Endothelial cell of umbilical vein (primary cell): ENCODE results near the gene TWIST2. TPM values are rescaled to one million over a fixed set of nuclear protein-coding genes. Genes with fewer than 3 reads are reported as not detected.

ENCODE experiments used
- BruUV-seq: library from RNA; stranded (reverse); fragments of 400-500 nt; replicated peaks from 2 replicates; lab custom pipeline; 2021; lab: Mats Ljungman, UMichigan
- CTCF ChIA-PET: fragments of 300-600, 350-600 bp; sonication (Branson Sonifier 250); formaldehyde crosslinking; loops from one replicate; lab custom pipeline; 2021; ENCODE audit warnings: antibody characterized with exemption, inconsistent platforms; lab: Charles Lee
- POLR2A ChIA-PET: fragments of 300-600, 350-600 bp; sonication (Branson Sonifier 250); formaldehyde crosslinking; loops from one replicate; lab custom pipeline; 2021; ENCODE audit warnings: antibody characterized with exemption, inconsistent platforms; lab: Charles Lee
- DNase-seq: peaks from one replicate; pipeline ENCODE4 v3.0.0-alpha.2; 2011; ENCODE audit warnings: low read depth, low spot score
- FAIRE-seq: peaks from 2 replicates; lab custom pipeline; 2011; peaks lifted over from hg19 to GRCh38; lab: Jason Lieb, UNC
- H2AFZ ChIP-seq: 2 replicates; pipeline ENCODE4 v1.6.0; 2012; ENCODE audit warnings: low read depth, low read length, control low read depth, inconsistent platforms
- H3K27ac ChIP-seq: 2 replicates; pipeline ENCODE4 v1.5.1; 2011; ENCODE audit warnings: low read depth, mild to moderate bottlenecking, control low read depth, low read length, moderate library complexity; ENCODE audit not compliant: insufficient read depth
- H3K27me3 ChIP-seq, 2 experiments: 2 replicates each; pipeline versions ENCODE4 v1.6.0 to v1.6.1; 2011; ENCODE audit warnings: low read length in 2 of 2, mixed read lengths in 1 of 2; ENCODE audit not compliant: control insufficient read depth in 2 of 2, insufficient read depth in 2 of 2
- H3K36me3 ChIP-seq, 2 experiments: 2 replicates in 1 of 2; 3 replicates in 1 of 2; pipeline ENCODE4 v1.5.1; 2011; ENCODE audit warnings: low read length in 2 of 2, mild to moderate bottlenecking in 1 of 2, moderate library complexity in 1 of 2; ENCODE audit not compliant: control insufficient read depth in 2 of 2, insufficient read depth in 2 of 2; ENCODE audit errors: extremely low read depth in 1 of 2
- H3K4me1 ChIP-seq: 3 replicates; pipeline ENCODE4 v1.5.1; 2011; ENCODE audit warnings: mild to moderate bottlenecking, low read length; ENCODE audit not compliant: control insufficient read depth, insufficient read depth; ENCODE audit errors: extremely low read depth
- H3K4me2 ChIP-seq: 2 replicates; pipeline ENCODE4 v1.6.1; 2011; ENCODE audit warnings: low read length, control low read depth, mixed read lengths; ENCODE audit not compliant: insufficient read depth
- H3K4me3 ChIP-seq, 3 experiments: fragments of 200-600 bp in 1 of 3; sonication (generic), shearing (Covaris generic) in 1 of 3; replicated peaks in 1 of 3; 2 replicates each; pipeline ENCODE4 v1.5.1; 2011 to 2016; ENCODE audit warnings: control low read depth in 3 of 3, low read length in 3 of 3, mild to moderate bottlenecking in 2 of 3, inconsistent platforms in 1 of 3, low read depth in 1 of 3, moderate library complexity in 1 of 3; ENCODE audit not compliant: insufficient read depth in 1 of 3
- H3K79me2 ChIP-seq: 2 replicates; pipeline ENCODE4 v1.6.0; 2012; ENCODE audit warnings: low read length, inconsistent platforms; ENCODE audit not compliant: control insufficient read depth, insufficient read depth
- H3K9ac ChIP-seq: replicated peaks from 2 replicates; pipeline ENCODE3; 2011; ENCODE audit warnings: low read length, control low read depth; ENCODE audit not compliant: insufficient read depth; ENCODE audit errors: extremely low read depth
- H3K9me1 ChIP-seq: replicated peaks from 3 replicates; pipeline ENCODE4 v1.6.0; 2011; ENCODE audit warnings: mild to moderate bottlenecking, low read length; ENCODE audit not compliant: control insufficient read depth, insufficient read depth; ENCODE audit errors: extremely low read depth
- H3K9me3 ChIP-seq: replicated peaks from 2 replicates; pipeline ENCODE4 v1.5.1; 2012; ENCODE audit warnings: low read length, inconsistent platforms; ENCODE audit not compliant: control insufficient read depth, insufficient read depth
- H4K20me1 ChIP-seq: replicated peaks from 2 replicates; pipeline ENCODE3; 2011; ENCODE audit warnings: mild to moderate bottlenecking, low read length; ENCODE audit not compliant: control insufficient read depth, insufficient read depth; ENCODE audit errors: extremely low read depth
- EZH2 ChIP-seq: IDR thresholded peaks from 2 replicates; pipeline ENCODE4 v1.6.1; 2012; ENCODE audit warnings: borderline replicate concordance, low read depth, mild to moderate bottlenecking, moderate library complexity, low read length, inconsistent platforms; ENCODE audit not compliant: severe bottlenecking
- FOS ChIP-seq: IDR thresholded peaks from 2 replicates; pipeline ENCODE4 v1.6.1; 2011; ENCODE audit warnings: mild to moderate bottlenecking, low read length, moderate library complexity, borderline replicate concordance; ENCODE audit not compliant: insufficient read depth
- GATA2 ChIP-seq: IDR thresholded peaks from 2 replicates; pipeline ENCODE4 v1.7.0; 2011; ENCODE audit warnings: low read depth, mild to moderate bottlenecking, moderate library complexity, mixed read lengths, low read length; ENCODE audit not compliant: insufficient read length, insufficient read depth
- JUN ChIP-seq: IDR thresholded peaks from 2 replicates; pipeline ENCODE4 v1.6.1; 2011; ENCODE audit warnings: borderline replicate concordance, low read depth; ENCODE audit not compliant: insufficient read length, insufficient read depth
- MYC ChIP-seq: IDR thresholded peaks from one replicate; pipeline ENCODE4 v1.6.1; 2011; ENCODE audit warnings: mild to moderate bottlenecking, low read depth, low read length
- POLR2A ChIP-seq: IDR thresholded peaks from 2 replicates; pipeline ENCODE4 v1.6.1; 2012; ENCODE audit warnings: low read depth, mild to moderate bottlenecking, control low read depth, low read length
- POLR2AphosphoS5 ChIP-seq: IDR thresholded peaks from 2 replicates; pipeline ENCODE4 v1.6.1; 2012; ENCODE audit warnings: low read depth, mild to moderate bottlenecking, control low read depth, low read length, moderate library complexity; ENCODE audit not compliant: insufficient read depth
- dilution Hi-C: fragments of 300-500 bp; cut with MboI; formaldehyde crosslinking; loops from one replicate; pipeline ENCODE4 v1.15.0; 2019; ENCODE audit warnings: low sequenced_read_pairs; ENCODE audit not compliant: extremely low pct_ligation_motif_present
- intact Hi-C: fragments of 100-400 bp; cut with micrococcal nuclease; formaldehyde crosslinking; loops from one replicate; pipeline ENCODE4 v1.10.0; 2022
- polyA plus RNA-seq, 4 experiments: library from polyadenylated mRNA; depleted of rRNA in 3 of 4; stranded (reverse) in 3 of 4; unstranded in 1 of 4; fragments of >200 nt; gene quantifications; 2 replicates each; pipeline versions ENCODE4 v1.2.1 to v1.2.3, GENCODE V29; 2011 to 2012; ENCODE audit warnings: missing spikeins in 1 of 4
- total RNA-seq: library from RNA; stranded (reverse); gene quantifications from 2 replicates; pipeline ENCODE4 v1.2.3, GENCODE V29; 2021
- TF ChIP-seq, protein P1 (sequence below), 2 donors: IDR thresholded peaks; 1 replicate in 1 of 2; 2 replicates in 1 of 2; pipeline ENCODE4 v1.5.1; 2011; ENCODE audit warnings: low read length in 2 of 2, mild to moderate bottlenecking in 2 of 2, moderate library complexity in 2 of 2, control low read depth in 1 of 2, inconsistent platforms in 1 of 2, low read depth in 1 of 2; ENCODE audit not compliant: insufficient read depth in 1 of 2; ENCODE audit errors: extremely low read depth in 1 of 2

TWIST2 gene
- total and polyA plus RNA-seq, 2 donors (not counting 3 experiments of a cell fraction or from before 2014, with no cell fraction given): 2.3 to 3.4 TPM

DNA sequence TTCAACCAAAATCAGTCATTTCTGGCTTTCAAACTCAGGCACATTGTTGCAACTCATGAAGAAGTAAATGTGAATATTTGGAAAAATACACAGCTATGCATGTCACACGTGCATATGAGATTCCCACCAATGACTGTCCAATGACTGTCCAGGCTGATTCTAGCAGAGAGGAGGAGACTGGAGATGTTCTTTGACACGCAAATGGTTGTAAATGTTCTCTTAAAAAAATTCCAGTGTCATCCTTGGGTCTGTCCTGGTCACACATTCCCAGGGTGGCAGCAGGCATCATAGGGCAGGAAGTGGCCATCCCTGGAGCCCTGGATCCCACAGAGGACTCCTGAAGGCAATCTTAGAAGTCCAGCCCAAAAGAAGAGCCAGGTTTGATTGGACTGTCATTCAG, 40.9 kb downstream of the TWIST2 start:
- BruUV-seq: no TSS peak
- H3K27me3 ChIP-seq: no peaks in the 10 kb centered on the region
- H3K4me1 ChIP-seq: no peaks in the 10 kb centered on the region
- H3K9ac ChIP-seq: no peak overlapping the region
- FAIRE-seq (no peak), DNase-seq (no peak)
- no peaks in the 10 kb centered on the region for H4K20me1 ChIP-seq
- H3K4me3 ChIP-seq: no peak overlapping the region
- no peak for TF ChIP-seq GATA2
- TF ChIP-seq, protein P1, sequence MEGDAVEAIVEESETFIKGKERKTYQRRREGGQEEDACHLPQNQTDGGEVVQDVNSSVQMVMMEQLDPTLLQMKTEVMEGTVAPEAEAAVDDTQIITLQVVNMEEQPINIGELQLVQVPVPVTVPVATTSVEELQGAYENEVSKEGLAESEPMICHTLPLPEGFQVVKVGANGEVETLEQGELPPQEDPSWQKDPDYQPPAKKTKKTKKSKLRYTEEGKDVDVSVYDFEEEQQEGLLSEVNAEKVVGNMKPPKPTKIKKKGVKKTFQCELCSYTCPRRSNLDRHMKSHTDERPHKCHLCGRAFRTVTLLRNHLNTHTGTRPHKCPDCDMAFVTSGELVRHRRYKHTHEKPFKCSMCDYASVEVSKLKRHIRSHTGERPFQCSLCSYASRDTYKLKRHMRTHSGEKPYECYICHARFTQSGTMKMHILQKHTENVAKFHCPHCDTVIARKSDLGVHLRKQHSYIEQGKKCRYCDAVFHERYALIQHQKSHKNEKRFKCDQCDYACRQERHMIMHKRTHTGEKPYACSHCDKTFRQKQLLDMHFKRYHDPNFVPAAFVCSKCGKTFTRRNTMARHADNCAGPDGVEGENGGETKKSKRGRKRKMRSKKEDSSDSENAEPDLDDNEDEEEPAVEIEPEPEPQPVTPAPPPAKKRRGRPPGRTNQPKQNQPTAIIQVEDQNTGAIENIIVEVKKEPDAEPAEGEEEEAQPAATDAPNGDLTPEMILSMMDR (IDR thresholded peaks at IDR 0.05; ENCODE audit: extremely low read depth in 1 of 2, insufficient read depth in 1 of 2, low read depth in 1 of 2, low read length in 2 of 2): no peak
- TF ChIP-seq MYC: no peak
- CTCF ChIA-PET: interaction anchor here (1.3 kb wide), 1 partner anchor 14 kb away, joined by 3 read pairs; no protein-coding TSS in a partner anchor
- intact Hi-C loops (no loop called here), dilution Hi-C loops (no loop called here)
- no peaks in the 10 kb centered on the region for H3K79me2 ChIP-seq
- H3K4me2 ChIP-seq: no peak overlapping the region
- POLR2A ChIA-PET: no interaction called here
- H3K9me3 ChIP-seq: no peaks in the 10 kb centered on the region
- no peak overlapping the region for H2AFZ ChIP-seq
- H3K27ac ChIP-seq: no peak overlapping the region
- no peaks in the 10 kb centered on the region for H3K9me1 ChIP-seq
- H3K36me3 ChIP-seq: no peaks in the 10 kb centered on the region

DNA sequence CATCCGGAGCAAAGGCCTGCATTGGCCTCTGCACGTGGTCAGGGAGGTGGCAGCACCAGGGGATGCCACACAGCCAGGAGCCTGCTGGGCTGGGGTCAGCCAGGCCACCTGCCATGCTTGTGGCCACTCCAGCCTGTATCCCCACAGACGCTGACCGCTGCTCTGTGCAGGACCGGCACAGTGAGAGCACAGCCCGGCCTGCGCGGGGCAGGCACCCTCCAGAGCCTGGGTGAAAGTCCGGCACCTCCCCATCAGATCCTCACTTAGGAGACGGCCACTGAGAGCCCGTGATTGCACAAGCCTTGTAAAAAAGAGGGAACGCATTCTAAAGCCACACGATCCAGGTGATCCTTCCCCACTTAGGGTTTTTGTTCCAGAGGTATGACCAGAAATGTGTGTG, 42.2 kb downstream of the TWIST2 start:
- TF ChIP-seq POLR2AphosphoS5 (no peak), FOS (no peak), POLR2A (no peak), JUN (no peak), EZH2 (no peak)
- TF ChIP-seq, protein P1 (IDR thresholded peaks at IDR 0.05; ENCODE audit: extremely low read depth in 1 of 2, insufficient read depth in 1 of 2, low read depth in 1 of 2, low read length in 2 of 2): no peak
- Histone ChIP-seq H3K9me1 (no peaks in the 10 kb centered on the region), H3K27ac (no peak overlapping the region), H3K4me1 (peaks cover under 1% of the 10 kb centered on the region), H3K79me2 (no peaks in the 10 kb centered on the region), H3K4me3 (no peak overlapping the region), H3K27me3 (no peaks in the 10 kb centered on the region), H3K9me3 (no peaks in the 10 kb centered on the region), H3K4me2 (no peak overlapping the region), H4K20me1 (no peaks in the 10 kb centered on the region), H2AFZ (no peak overlapping the region), H3K9ac (no peak overlapping the region), H3K36me3 (no peaks in the 10 kb centered on the region)
- BruUV-seq: no TSS peak
- intact Hi-C loops (no loop called here), dilution Hi-C loops (no loop called here)
- DNase-seq (no peak), FAIRE-seq (no peak)
- ChIA-PET POLR2A (no interaction called here), CTCF (no interaction called here)
